ENCODE measurements around the gene GFPT2.

The GFPT2 gene

DNA sequence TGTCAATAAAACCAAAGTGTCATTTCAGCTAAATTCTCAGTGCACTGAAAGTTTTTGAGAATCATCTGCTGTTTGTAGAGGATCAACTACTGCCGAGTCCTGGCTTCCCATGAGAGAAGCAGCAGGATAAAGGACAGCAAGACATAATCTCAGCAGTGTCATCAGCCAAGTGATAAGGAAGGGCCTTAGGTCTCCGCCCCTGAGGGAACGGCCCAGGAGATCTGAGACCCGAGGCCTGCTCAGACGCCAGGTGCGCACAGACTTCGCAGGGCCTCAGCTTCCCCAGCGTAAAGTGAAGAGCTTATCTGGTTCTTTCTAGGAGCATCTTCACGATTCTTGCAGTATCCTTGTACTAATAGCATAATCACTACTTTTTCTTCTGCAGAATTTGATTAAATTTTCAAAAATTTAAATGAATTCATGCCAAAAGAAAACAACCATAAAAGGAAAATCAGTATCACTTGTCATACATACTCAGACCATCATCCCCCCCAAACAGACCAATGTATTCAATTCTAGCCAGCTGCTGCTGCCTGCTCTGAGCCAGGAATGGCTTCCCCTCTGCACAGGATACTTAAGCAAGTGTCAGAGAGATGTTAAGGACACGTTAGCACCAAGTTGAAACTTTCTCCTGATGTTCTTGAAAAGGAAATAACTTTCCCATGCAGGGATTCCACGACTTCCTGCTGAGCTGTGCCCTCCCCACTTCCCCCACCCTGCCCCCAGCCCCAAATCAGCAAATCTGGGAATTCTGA, 2.2 kb downstream of the GFPT2 start:
- no peak for DNase-seq (ENCODE audit: low read depth)

DNA sequence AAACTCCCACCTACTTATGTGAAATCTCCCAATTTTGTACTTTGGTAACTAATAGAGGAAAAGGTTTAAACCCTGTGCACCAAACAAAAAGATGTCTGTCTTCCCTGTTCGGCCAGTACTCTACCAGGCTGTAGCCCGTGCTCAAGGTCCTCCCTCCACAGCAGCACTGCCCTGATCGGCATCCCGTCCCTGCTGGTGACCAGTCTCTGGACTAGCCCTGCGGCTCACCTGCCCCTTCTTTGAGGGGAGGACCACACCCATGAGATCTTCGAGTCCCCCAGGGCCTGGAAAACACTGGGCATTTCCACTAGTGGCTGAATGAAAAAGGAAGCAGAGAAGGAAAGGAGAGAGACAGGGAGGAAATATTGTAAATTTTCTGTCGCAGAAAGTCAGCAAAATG, 2.8 kb downstream of the GFPT2 start:
- no peak for DNase-seq (ENCODE audit: low read depth)

DNA sequence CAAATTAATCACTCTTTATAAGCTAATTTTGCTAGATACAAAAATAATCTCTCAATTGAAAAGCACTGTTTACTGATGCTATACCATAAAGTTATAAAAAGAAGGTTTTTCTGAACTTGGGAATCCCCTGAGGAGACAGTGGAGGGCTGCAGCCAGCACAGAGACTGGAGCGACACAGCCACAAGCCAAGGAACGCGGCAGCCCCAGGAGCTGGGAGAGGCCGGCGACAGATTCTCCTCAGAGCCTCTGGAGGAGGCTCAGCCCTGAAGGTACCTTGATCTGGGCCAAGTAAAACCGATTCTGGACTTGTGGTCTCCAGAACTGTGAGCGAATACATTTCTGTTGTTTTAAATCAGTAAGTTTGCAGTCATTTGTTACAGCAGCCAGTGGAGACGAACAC, 3.7 kb downstream of the GFPT2 start:
- no peak for DNase-seq (ENCODE audit: low read depth)

DNA sequence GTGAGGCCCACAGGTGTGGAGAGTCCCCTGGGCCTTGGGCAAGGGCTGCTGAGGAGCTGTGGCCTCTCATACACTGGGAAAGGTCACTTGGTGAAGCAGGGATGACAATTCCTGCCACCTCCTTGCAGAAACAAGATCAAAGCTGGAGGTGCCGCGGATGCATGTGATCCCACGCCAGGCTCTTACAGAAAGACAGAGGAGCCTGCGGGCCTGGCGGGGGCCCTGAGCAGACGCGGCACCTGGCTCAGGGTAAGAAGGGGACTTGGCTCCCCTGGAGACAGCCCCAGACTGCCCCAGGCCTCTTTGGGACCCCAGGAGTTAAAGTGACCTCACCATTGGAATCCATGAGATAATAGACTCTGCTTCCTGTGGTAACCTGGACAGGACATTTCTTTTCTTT, 4.8 kb downstream of the GFPT2 start:
- no peak for DNase-seq (ENCODE audit: low read depth)

DNA sequence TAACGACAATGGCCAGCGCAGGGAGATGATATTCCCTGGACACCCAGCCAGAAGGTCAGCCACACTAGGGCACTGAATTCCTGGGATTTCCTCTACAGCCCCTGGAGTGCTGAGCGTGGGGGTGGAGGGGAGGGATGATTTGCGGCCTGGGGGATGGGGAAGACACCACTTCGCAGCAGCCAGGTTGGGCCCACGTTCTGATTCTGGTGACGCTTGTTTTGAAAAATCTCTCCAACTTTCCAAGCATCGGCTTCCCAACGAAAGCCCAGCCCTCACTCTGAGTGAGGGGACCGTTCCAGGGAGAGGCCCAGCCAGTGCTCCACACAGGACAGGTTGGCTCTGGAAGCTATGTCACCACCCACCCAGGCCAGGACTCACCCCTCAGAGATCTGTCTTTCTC, 5.4 kb downstream of the GFPT2 start:
- no peak for DNase-seq (ENCODE audit: low read depth)

DNA sequence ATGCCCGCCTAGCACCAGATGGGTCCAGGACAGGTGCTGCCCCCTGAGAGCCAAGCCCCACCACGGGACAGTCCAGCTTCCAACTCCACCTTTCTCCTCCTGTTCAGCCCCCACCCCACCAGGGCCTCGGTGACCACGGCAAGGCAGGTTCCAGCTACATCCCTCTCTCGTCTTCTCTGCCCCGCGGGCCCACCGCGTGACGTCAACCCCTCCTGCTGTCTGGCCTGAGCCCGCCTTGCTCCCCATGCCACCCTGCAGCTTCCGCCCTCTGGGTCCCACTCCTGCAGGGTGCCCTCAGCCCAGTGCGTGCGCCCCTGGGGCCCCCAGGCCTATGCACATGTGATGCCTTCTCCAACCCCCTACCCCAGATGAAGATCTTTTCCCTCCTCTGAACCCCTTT, 6.8 kb downstream of the GFPT2 start:
- DNase-seq (ENCODE audit: low read depth) = no peak

DNA sequence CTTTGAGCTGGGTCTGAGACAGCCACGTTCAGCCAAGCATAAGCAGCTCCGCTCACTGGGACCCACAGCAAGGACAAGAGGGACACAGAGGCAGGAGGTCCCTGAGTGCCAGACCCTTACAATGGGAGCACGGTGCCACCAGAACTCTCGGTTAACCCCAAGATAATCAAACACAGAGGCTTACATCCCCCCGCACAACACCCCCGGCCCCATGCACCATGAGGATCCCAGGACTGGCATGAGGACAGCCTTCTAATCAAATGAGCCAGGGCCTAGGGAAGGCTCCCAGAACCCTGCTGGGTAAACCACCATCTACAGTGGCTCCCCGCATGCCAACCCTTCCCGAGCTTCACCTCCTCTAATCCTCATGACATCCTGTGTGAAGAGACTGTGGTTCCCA, 7.4 kb downstream of the GFPT2 start:
- no peak for DNase-seq (ENCODE audit: low read depth)

DNA sequence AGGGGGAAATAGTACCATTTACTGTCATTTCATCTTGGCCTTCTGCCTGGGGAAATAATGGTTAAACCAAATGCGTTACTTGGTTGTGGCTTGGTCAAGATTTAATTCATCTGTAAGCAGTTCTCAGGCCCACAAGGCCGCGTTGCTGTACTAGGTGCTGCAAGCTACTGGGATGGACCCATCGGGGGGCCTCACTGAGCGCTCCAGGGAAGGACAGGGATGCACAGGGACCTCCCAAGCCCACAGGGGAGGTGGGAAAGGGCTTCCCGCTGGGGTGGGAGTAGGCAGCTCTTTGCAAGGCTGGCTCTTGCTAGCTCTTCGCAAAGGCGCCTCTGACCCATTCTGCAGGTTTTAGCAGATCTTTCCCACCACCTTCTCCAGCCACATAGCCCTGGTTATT, 8.0 kb downstream of the GFPT2 start:
- DNase-seq (ENCODE audit: low read depth) = no peak

DNA sequence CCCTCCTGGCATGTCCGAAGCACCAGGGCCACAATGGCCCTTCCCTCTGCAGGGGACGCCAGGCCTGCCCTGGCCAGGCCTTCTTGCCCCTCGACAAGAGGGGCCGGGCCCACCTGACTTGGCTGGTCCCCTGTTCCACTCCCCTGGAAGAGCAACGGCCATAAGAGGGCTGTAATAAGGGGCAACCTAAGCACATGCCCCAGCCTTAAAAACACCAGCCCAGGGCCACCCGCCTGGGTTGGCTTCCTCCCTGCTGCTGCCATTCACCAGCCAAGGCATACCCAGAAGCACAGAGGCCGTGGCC, 8.5 kb downstream of the GFPT2 start:
- no peak for DNase-seq (ENCODE audit: low read depth)

DNA sequence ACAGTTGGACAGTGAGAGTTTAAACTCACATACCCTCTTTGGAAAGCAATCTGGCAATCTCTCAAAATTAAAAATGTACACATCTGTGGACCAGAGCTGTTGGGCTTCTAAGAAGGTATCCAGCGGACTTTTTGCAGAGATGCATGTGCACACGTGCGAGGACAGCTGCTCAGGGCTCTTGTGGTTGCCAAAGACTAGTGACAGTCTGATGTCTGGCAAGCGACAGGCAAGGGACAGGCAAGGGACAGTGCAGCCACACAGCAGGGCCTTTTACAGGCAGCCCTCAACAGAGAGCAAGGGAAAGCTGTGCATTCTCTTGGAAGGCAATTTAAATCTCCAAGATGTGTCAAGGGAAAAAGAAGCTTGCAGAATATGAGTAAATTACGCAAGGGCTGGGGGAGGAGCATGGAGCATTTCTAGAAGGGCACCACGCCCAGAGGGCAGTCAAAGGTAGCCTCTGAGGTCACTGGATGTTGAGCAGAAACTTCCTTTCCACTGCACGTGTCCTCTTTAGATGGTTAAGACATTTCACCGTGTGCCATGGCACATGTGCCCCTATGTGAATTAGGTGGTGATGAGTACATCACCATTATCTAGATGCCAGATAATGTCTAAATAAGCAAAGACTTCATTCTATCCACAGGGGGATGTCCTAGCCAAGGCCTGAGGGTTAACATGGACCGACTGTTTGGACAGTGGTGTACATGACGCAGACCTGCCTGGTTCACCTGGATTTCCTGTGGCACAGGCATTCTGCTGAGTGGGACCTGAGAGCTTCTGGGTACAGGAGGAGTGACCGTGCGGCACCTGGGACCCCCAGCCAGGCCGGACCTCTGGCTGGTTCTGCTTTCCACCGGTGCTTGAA, 9.1 kb downstream of the GFPT2 start:
- no peak for DNase-seq (ENCODE audit: low read depth)

DNA sequence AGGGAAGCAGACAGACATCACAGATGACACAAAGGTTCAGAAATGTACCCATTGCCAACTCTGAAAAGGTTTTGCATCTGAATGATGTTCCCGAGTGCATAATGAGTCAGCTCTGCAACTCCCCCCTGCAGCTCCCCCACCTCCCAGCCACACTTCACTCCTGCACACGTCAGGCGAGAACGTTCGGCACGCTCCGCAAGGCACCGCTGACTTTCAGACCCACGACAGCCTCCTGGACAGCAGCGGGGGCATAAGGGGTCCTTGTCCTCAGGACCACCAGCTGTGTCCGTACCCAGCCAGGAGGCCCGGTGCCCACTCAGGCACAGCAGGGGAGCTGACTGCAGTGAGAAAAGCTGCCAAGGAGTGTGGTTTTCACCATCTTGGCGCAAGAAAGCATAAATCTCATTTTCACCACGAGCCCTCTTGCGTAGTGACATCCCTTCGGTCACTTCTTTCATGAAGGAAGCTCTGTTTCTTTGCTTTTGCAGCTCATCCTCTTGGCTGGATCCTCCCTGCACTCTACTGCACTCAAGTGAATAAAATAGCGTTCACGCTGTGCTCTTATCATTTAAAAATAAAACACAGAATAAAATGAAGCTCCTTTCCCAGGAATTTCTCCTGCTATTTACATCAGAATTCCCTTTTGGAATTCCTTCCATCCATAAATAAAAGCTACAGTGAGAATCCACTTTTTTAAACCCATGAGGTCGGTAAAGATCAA, 9.9 kb downstream of the GFPT2 start:
- DNase-seq (ENCODE audit: low read depth) = no peak

DNA sequence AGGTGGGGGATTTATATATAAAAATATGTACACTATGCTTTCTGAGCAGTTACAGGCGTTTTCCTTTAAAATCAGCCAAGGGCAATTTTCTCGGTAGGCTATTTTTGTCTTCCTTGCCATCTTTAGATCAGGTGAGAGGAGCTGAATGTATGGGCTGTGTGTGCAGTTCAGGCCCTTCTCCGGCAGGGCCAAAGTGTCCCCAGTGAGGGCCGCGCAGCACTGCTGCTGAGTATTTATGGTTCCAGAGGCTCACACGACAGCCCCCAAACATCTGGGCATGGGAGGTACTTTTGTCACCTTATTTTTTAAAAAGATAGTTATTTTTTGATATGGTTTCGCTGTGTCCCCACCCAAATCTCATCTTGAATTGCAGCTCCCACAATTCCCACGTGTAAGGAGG, 11.5 kb downstream of the GFPT2 start:
- DNase-seq (ENCODE audit: low read depth) = no peak

DNA sequence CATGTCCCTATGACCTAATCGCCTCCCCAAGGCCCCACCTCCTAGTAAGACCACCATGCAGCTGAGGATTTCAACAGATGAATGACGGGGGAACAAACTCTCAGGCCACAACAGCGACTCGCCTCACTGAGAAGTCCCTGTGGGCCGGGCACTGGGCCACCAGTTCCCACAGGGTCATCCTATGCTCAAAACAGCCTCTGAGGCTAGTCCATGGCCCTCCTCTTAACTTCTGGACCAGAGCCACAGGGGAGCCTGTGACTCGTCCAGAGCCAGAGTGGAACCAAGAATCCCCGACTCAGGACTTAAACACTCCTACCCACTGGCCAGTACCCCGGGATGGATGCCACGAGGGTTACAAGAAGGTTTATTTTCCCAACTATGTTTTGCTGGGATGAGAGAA, 12.3 kb downstream of the GFPT2 start:
- DNase-seq (ENCODE audit: low read depth) = peak; percentile 51

DNA sequence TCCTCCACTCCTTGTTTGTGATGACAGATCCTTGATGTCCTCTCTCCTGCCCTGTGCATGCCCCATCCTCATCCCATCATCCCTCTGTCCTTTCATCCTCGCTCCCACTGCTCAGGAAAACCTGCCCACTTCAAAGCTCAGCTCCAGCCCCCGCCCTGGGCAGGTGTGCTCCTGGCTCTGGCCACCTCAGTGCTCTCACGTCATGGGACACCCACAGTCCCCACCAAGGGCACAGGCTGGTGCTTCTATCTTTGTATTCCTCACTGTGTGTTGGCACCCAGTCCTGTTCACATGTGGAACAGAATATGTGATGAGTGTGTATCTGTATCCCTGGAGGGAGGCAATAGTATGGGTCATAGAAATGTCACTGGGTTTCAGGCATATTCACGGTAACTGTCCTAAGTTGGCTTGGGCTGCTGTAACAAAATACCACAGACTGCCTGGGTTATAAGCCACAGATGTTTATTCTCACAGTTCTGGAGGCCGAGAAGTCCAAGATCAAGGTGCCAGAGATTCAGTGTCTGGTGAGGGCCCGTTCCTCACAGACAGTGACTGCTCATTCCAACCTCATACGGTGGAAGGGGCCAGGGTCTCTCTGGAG, 13.5 kb downstream of the GFPT2 start:
- DNase-seq (ENCODE audit: low read depth) = no peak

DNA sequence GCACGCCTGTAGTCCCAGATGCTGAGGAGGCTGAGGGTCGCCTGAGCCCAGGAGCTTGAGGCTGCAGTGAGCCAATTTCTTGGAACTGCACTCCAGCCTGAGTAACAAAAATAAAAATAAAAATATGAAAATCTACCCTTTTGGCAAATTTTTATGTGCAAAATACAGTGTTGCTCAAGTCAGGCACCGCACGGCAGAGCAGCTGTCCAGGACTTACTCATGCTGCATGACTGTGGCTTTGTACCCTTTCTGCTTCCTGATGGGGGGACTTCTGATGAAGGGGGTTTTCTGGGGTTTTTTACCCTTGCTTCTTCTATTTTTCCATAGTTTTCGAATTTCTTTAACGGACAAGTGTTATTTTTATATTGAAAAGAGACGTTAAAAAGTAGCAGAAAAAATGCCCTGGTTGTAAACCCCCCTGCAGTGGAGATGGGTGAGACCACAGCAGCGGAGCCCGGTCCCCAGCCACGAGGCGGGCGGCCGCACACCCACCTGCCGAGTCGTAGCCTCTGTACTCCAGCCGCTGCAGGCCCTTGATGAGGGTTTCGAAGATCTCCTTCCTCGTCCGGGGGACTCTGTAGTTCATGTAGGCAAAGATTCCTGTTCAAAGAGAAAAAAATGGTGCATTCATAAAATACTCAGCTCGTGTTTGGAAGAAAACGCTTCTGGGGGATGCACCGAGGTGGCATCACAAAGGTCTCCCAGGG, 15.0 kb downstream of the GFPT2 start:
- DNase-seq (ENCODE audit: low read depth) = no peak

DNA sequence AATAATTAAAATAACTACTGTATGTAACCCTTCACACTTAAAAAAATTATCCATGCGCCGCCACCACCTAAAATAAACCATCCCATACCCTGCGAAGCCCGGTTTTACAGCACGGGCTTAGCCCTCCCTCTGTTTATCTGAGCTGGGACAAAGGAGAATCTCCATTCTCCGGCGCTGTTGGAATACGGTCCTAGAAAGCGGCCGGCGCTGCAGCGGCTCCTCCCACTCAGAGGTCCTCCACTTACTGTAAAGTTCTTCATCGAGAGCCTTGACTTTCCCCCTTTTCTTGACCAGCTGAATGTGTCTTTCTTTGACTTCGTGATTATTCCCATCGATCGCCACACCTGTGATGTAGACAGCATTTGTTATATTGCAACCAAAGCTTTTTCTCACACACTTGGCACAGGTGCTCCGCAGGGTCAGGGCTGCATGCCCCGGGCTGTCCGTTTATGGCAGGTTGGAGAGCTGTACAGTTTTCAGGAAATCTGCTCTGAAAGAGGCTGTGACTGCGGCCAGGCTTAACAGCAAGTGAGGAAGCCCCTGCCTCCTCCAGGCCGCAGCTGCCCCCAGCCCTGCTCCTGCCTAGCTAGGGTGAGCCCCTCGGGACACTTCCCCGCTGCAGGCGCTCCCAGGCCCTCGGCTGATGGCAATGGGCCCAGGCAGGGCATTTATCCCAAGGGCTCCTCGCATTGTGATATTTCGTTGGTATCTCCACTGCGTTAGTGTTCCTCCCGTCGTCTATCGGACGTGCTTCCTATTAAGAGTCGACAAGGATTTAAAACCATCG, 16.7 kb downstream of the GFPT2 start:
- DNase-seq (ENCODE audit: low read depth) = no peak

DNA sequence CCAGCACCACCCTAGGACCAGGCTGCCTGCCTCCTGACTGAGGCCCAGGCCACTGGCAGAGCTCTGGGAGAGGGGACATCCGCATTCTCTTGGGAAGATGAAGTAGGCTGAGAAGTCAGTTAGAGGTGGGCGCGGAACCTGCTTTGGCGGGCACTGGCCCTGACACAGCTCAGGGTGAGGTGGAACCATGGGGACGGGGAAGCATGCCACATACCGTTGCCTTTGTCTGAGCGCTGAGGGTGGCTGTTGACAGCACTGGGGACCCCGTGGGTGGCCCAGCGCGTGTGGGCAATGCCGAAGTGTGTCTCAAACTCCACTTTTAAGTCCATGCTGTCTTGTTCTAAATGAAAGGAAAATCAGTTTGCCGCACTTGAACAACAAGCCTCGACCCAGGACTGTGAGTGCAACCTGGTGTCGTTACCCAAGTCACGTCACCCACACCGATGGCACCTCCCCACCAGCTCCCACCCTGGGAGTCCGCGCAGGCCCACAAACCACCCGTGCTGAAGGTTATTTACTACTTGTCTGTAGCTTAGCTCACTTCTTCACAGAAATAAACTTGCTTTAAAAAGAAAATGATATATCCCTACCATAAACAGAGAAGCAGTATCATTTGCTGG, 17.4 kb downstream of the GFPT2 start:
- no peak for DNase-seq (ENCODE audit: low read depth)

DNA sequence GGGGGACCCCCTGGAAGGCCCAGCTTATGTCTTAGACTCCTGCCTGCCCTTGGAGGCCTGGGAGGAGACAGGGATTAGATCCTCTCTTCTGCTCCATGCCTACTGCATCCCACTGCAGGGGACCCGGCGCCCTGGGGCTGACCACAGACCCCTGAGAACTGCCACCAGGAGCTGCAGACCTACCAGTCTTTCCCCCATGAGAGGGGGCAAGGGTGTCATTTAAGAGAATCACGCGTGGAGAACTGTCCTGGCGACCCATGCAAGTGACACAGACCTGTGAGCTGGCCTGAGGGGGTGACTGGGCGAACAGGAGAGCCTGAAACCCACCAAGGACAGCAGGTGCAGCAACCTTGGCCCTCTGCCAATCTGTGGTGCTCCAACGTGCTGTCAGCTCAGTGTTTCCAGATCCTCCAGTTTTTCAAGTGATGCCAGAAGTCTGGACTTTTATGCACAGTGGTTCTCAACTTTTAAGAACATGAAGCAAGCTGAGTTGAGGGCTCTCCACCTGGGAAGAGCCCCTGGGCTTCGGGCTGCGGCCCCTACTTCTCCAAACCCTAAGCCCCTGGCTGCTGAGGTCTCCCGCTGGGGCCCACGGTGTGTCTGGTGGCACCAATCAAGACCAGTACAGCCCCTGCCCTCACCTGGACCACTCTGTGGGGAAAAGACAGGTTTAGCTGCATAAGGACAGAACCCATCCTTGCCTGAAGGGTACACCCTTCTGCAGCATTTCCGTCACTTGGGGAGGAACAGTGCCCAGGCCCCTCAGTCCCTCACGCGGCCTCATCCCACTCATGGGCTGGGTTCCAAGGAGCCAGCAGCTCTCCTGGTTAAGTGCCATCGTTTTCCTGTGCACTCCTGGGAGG, 18.2 kb downstream of the GFPT2 start:
- DNase-seq (ENCODE audit: low read depth) = no peak

DNA sequence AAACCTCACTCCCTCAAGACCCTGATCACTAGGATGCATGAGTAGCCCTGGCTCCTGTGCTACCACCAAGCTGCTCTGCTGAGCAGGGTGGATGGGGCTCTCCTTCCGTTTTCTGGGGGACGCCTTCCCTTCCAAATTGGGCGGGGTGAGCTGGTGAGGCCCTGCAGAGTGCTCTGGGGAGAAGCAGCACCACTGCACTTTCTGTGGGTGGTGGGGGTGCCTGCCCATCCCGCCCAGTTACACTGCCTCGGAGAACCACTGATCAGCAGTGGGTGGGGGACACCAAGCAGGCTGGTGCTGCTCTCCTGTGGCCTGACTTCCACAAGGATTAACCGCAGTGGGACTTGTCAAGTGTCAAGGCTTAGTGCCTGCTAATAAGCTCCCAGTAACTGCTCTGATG, 19.0 kb downstream of the GFPT2 start:
- DNase-seq (ENCODE audit: low read depth) = no peak

DNA sequence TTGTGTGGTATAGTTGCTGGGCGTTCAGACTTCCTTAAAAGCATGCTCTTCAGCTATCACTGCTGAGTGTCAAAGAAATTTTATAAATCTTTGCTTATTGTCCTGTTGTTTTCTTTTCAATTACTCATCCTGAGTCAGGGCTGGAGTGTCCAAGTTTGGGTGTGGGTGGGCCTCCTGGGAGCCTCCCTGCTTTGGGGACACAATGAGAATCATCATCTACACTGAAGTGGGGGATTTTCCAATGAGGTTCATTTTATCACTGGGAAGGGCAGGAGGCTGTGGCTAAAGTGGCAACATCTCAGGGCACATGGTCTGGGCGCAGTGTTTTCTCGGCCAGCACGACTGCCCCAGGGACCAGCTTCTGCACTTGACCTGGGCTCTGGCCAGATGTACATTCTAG, 19.5 kb downstream of the GFPT2 start:
- peak; percentile 61 for DNase-seq (ENCODE audit: low read depth)

All from stromal cell of bone marrow (primary cell).